ENCODE measurements around the gene SYP. TPM values are rescaled to one million over a fixed set of nuclear protein-coding genes. Genes with fewer than 3 reads are reported as not detected.

Gene SYP
- total and polyA plus RNA-seq, 7 donors, result 0.37 to 1.6 (median 1.0) TPM

- peak; percentile 64 to 73 (median 70) for ATAC-seq
- H3K27ac ChIP-seq, result peak overlapping the region; percentile 93
- peak; percentile 87 to 95 for DNase-seq
- H3K4me1 ChIP-seq, result no peaks in the 10 kb centered on the region
- H3K27me3 ChIP-seq (ENCODE audit: insufficient read depth in 3 of 3, low read length in 2 of 3), result no peaks in the 10 kb centered on the region
- H3K36me3 ChIP-seq (ENCODE audit: insufficient read depth in 1 of 2, low read depth in 1 of 2), result no peaks in the 10 kb centered on the region
- WGBS, 3 donors, result 0 to 34% (median 1%) methylated on average over 12 to 68 of the region's 69 CpGs
- intact Hi-C loops (cut with DNase I), result loop anchor here in 1 of 2 donors (5.0 kb wide), 1 partner anchor 41 kb away; the partner anchor contains the start of gene GPKOW
- H3K4me3 ChIP-seq, result peak overlapping the region; percentile 59
- peak; percentile 77 for TF ChIP-seq CTCF (IDR thresholded peaks at IDR 0.05)
- H3K9me3 ChIP-seq, result no peaks in the 10 kb centered on the region
Measured at GRCh38 chrX:49163555-49164419, 36.2 kb downstream of the SYP start.

GRCh38 chrX:49162620-49163019 is 37.4 kb downstream of the SYP start, which contains the start of gene MAGIX:
Gene MAGIX (plus strand): TSS chrX:49162758. CDS start chrX:49162890, 132 bp downstream.
- H3K9me3 ChIP-seq, result no peaks in the 10 kb centered on the region
- no peaks in the 10 kb centered on the region for H3K4me1 ChIP-seq
- ATAC-seq (no peak), DNase-seq (no peak)
- H3K4me3 ChIP-seq, result peak within 1 kb of the TSS; percentile 59
- peak within 1 kb of the TSS; percentile 93 for H3K27ac ChIP-seq
- H3K36me3 ChIP-seq (ENCODE audit: insufficient read depth in 1 of 2, low read depth in 1 of 2), result no peaks in the 10 kb centered on the region
- WGBS, 3 donors, result 56 to 68% (median 61%) methylated on average over 18 to 28 of the region's 28 CpGs
- intact Hi-C loops (cut with DNase I), result loop anchor here in 1 of 2 donors (5.0 kb wide), 1 partner anchor 40 kb away; the partner anchor contains the start of gene GPKOW
- no peaks in the 10 kb centered on the region for H3K27me3 ChIP-seq (ENCODE audit: insufficient read depth in 3 of 3, low read length in 2 of 3)
- no peak for TF ChIP-seq CTCF (IDR thresholded peaks at IDR 0.05)

DNA sequence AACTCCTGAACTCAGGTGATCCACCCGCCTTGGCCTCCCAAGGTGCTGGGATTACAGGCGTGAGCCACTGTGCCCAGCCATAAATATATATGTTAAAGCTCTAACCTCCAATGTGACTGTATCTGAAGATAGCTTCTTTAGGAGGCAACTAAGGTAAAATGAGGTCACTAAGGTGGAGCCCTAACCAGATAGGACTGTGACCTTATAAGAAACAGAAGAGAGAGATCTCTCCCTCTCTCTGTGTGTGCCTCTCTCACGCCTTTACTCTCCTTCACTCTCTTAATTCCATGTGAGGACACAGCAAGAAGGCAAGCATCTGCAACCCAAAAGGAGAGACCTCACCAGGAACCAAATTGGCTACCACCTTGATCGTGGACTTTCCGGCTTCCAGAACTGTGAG is 38.4 kb downstream of the SYP start:
- intact Hi-C loops (cut with DNase I), result loop anchor here in 1 of 2 donors (5.0 kb wide), 1 partner anchor 39 kb away; the partner anchor contains the start of gene GPKOW
- TF ChIP-seq CTCF (IDR thresholded peaks at IDR 0.05), result no peak
- H3K4me3 ChIP-seq, result no peak overlapping the region
- H3K4me1 ChIP-seq, result no peaks in the 10 kb centered on the region
- ATAC-seq (no peak), DNase-seq (no peak)
- no peaks in the 10 kb centered on the region for H3K36me3 ChIP-seq (ENCODE audit: insufficient read depth in 1 of 2, low read depth in 1 of 2)
- 78 to 96% (median 95%) methylated on average over 4 to 5 of the region's 5 CpGs for WGBS, 3 donors
- no peaks in the 10 kb centered on the region for H3K27me3 ChIP-seq (ENCODE audit: insufficient read depth in 3 of 3, low read length in 2 of 3)
- no peak overlapping the region for H3K27ac ChIP-seq
- no peaks in the 10 kb centered on the region for H3K9me3 ChIP-seq

GRCh38 chrX:49160908-49161307 is 39.1 kb downstream of the SYP start:
- no peaks in the 10 kb centered on the region for H3K36me3 ChIP-seq (ENCODE audit: insufficient read depth in 1 of 2, low read depth in 1 of 2)
- H3K9me3 ChIP-seq, result no peaks in the 10 kb centered on the region
- intact Hi-C loops (cut with DNase I), result loop anchor here in 1 of 2 donors (5.0 kb wide), 1 partner anchor 39 kb away; the partner anchor contains the start of gene GPKOW
- H3K4me3 ChIP-seq, result no peak overlapping the region
- no peak overlapping the region for H3K27ac ChIP-seq
- DNase-seq, result no peak
- WGBS, 3 donors, result 88 to 97% (median 89%) methylated on average over 2 of the region's 2 CpGs
- H3K27me3 ChIP-seq (ENCODE audit: insufficient read depth in 3 of 3, low read length in 2 of 3), result no peaks in the 10 kb centered on the region
- no peak for ATAC-seq
- H3K4me1 ChIP-seq, result no peaks in the 10 kb centered on the region
- TF ChIP-seq CTCF (IDR thresholded peaks at IDR 0.05), result no peak

All from psoas muscle (tissue), 8 donors.